HG02870 (cell line): ENCODE measurements around the gene SMIM34.
"Not testable (repeated sequence)": the region's sequence is repeated elsewhere in the genome, so short reads cannot be mapped to it uniquely, and the experiment has no call there.

ENCODE experiments used
- ATAC-seq: cut with Tn5 transposase; IDR thresholded peaks from one replicate; pipeline ENCODE4 v1.9.1; 2021; ENCODE audit warnings: mild to moderate bottlenecking, moderate library complexity; ENCODE audit not compliant: unreplicated experiment

Gene SMIM34

GRCh38 chr21:34423805-34424204, at the start of gene SMIM34:
TSS of gene SMIM34 (minus strand) at chr21:34423951. CDS start at chr21:34423839, 112 bp downstream.
- ATAC-seq, result not testable (repeated sequence)

GRCh38 chr21:34467333-34467732, 43.6 kb upstream of the SMIM34 start:
- not testable (repeated sequence) for ATAC-seq

GRCh38 chr21:34459426-34459825, 35.7 kb upstream of the SMIM34 start:
- not testable (repeated sequence) for ATAC-seq

GRCh38 chr21:34458266-34458665, 34.5 kb upstream of the SMIM34 start:
- ATAC-seq, result not testable (repeated sequence)

- not testable (repeated sequence) for ATAC-seq
Observed at GRCh38 chr21:34456180-34456579, 32.4 kb upstream of the SMIM34 start.

GRCh38 chr21:34455628-34456027, 31.9 kb upstream of the SMIM34 start:
- not testable (repeated sequence) for ATAC-seq

- ATAC-seq, result not testable (repeated sequence)
Observed at GRCh38 chr21:34447018-34447417, 23.3 kb upstream of the SMIM34 start.

GRCh38 chr21:34443486-34443885, 19.7 kb upstream of the SMIM34 start:
- ATAC-seq, result not testable (repeated sequence)

GRCh38 chr21:34429710-34430109, 6.0 kb upstream of the SMIM34 start:
- not testable (repeated sequence) for ATAC-seq

- not testable (repeated sequence) for ATAC-seq
Observed at GRCh38 chr21:34428441-34428840, 4.7 kb upstream of the SMIM34 start.

GRCh38 chr21:34427339-34427738, 3.6 kb upstream of the SMIM34 start:
- ATAC-seq, result not testable (repeated sequence)

GRCh38 chr21:34417448-34418077, 6.2 kb downstream of the SMIM34 start:
- not testable (repeated sequence) for ATAC-seq

- not testable (repeated sequence) for ATAC-seq
Observed at GRCh38 chr21:34407294-34407693, 16.5 kb downstream of the SMIM34 start.

GRCh38 chr21:34406676-34407075, 17.1 kb downstream of the SMIM34 start:
- ATAC-seq, result not testable (repeated sequence)

GRCh38 chr21:34406102-34406501, 17.6 kb downstream of the SMIM34 start:
- ATAC-seq, result not testable (repeated sequence)

GRCh38 chr21:34405686-34406085, 18.1 kb downstream of the SMIM34 start:
- ATAC-seq, result not testable (repeated sequence)

GRCh38 chr21:34404742-34405141, 19.0 kb downstream of the SMIM34 start:
- ATAC-seq, result not testable (repeated sequence)

GRCh38 chr21:34400522-34400921, 23.2 kb downstream of the SMIM34 start:
- ATAC-seq, result not testable (repeated sequence)

- peak; percentile 92 for ATAC-seq
Observed at GRCh38 chr21:34383724-34384415, 39.9 kb downstream of the SMIM34 start.

GRCh38 chr21:34383138-34383537, 40.6 kb downstream of the SMIM34 start:
- ATAC-seq, result not testable (repeated sequence)

- ATAC-seq, result peak; percentile 48
Observed at GRCh38 chr21:34375619-34375972, 48.2 kb downstream of the SMIM34 start.

- peak; percentile 89 for ATAC-seq
Observed at GRCh38 chr21:34374940-34375618, 48.7 kb downstream of the SMIM34 start, which contains the start of gene SMIM11. TSS of gene SMIM11 (plus strand) at chr21:34375507. CDS start at chr21:34379505, 3,998 bp downstream.
